ENCODE measurements around the gene OR10S1.

DNA sequence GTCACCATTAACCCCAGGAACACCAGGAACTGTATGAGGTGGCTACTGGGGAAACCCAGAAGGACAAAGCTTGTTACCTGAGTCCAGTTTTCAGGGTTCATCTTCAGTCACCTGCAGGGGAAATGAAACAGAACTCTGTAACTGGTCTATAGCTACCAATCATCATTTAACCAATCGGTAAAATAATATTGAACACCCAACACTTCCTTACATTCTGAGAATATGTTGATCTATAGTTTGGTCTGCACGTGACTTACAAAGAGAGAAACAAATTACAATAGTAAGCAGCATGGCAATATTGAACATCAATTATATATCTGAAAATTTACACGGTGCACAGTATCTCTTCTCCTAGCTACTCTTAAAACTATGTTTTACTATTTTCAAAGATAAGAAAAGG, 33.8 kb downstream of the OR10S1 start, which contains the start of gene OR6T1:
- TF ChIP-seq, protein P1, sequence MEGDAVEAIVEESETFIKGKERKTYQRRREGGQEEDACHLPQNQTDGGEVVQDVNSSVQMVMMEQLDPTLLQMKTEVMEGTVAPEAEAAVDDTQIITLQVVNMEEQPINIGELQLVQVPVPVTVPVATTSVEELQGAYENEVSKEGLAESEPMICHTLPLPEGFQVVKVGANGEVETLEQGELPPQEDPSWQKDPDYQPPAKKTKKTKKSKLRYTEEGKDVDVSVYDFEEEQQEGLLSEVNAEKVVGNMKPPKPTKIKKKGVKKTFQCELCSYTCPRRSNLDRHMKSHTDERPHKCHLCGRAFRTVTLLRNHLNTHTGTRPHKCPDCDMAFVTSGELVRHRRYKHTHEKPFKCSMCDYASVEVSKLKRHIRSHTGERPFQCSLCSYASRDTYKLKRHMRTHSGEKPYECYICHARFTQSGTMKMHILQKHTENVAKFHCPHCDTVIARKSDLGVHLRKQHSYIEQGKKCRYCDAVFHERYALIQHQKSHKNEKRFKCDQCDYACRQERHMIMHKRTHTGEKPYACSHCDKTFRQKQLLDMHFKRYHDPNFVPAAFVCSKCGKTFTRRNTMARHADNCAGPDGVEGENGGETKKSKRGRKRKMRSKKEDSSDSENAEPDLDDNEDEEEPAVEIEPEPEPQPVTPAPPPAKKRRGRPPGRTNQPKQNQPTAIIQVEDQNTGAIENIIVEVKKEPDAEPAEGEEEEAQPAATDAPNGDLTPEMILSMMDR (IDR thresholded peaks at IDR 0.05) = no peak
- no peak for TF ChIP-seq POLR2AphosphoS5 (IDR thresholded peaks at IDR 0.05; ENCODE audit: insufficient read depth in 1 of 2, low read depth in 1 of 2)
- TF ChIP-seq POLR2A (IDR thresholded peaks at IDR 0.05) = no peak
